NCI-H446 treated with DMSO at 0.1 percent for 48 hours (cell line): Measurements from ENCODE around the gene RELN.
"Not testable (repeated sequence)": the region's sequence is repeated elsewhere in the genome, so short reads cannot be mapped to it uniquely, and the experiment has no call there.

Experiments
- DNase-seq: peaks from one replicate; lab custom pipeline; 2025; lab: John Stamatoyannopoulos, UW

The RELN gene

DNA sequence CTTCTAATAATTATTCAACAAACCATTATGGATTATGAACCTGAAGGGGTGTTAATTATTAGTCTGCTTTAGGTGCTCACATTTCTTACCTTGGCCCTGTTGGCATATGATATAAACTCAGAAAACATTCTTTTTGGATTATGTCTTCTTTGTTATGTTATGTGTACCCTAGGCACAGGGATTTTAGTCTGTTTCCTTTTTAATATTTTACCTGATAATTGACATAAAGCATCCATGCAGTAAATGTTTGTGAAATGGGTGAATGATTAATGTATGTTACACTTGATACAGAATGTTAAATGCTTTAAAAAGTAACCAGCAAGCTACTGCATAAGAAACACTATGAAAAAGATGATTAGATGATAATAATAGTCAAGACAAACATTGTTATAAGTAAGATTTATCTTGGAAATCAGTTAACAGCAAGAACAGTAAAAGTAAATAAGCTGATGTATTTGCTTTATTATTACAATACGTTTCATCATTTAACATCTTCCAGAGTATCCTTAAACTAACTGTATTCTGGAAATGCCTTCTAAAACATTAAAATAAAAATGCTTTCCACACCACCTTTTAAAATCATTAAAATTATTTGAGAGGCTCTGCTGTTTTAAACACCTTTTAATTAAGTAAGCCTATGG lies 204.7 kb downstream of the RELN start:
- DNase-seq, result no peak

DNA sequence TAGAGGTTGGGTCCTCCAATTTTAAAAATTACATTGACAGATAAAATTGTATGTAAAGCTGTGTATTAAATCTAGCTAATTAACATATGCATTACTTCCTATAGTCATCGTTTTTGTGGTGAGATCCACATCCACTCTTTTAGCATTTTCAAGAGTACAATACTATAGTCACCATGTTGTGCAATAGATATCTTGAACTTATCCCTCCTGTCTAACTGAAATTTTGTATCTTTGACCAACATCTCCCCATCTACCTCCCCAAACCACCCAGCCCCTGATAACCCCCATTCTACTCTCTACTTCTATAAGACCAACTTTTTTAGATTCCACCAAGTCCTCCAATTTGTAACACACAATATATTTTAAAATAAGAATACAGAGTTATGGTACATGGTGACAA lies 208.0 kb downstream of the RELN start:
- DNase-seq, result no peak

DNA sequence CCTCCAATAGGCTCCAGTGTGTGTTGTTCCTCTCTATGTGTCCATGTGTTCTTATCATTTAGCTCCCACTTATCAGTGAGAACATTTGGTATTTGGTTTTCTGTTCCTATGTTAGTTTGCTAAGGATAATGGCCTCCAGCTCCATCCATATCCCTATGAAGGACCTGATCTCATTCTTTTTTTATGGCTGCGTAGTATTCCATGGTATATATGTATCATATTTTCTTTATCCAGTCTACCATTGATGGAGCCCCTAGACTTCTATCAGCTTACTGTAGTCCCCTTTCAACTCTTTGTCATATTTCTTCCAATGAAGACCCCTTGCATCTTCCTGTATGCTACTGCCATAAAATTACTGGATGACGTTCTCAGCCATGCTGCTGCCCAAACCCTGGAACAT lies 208.9 kb downstream of the RELN start:
- DNase-seq, result not testable (repeated sequence)

DNA sequence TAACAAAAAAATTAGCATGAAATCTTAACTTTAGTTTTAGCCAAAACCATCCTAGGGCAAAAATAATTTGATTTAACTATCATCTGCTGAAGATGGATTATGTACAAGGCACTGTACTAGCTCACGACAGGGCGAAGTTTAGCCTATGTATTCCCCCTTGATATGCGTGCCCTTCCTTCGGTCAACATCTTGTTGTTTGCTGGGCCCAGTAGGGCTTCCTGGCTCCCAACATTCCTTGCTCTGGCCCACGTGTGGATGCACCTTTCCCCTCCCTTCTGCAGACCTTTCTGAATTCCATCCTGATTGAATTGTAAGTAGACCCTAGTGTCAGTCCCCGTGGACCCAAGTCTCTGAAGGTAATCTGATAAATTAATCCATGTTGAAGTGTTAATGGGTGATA lies 212.0 kb downstream of the RELN start:
- no peak for DNase-seq

DNA sequence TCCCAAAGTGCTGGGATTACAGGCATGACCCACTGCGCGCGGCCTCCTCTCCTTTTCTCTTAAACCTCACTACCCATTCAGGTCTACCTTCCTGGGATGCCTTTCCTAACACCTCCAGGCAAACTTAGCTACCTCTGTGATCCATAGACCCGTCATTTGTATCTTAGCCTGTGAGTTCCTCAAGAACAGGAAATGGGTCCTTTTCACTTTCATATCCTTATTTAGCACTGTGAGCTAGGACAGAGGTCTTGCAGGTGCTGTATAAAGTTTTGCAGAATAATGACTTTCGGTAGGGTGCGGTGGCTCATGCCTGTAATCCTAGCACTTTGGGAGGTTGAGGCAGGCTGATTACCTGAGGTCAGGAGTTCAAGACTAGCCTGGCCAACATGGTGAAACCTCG lies 215.7 kb downstream of the RELN start:
- DNase-seq, result no peak

DNA sequence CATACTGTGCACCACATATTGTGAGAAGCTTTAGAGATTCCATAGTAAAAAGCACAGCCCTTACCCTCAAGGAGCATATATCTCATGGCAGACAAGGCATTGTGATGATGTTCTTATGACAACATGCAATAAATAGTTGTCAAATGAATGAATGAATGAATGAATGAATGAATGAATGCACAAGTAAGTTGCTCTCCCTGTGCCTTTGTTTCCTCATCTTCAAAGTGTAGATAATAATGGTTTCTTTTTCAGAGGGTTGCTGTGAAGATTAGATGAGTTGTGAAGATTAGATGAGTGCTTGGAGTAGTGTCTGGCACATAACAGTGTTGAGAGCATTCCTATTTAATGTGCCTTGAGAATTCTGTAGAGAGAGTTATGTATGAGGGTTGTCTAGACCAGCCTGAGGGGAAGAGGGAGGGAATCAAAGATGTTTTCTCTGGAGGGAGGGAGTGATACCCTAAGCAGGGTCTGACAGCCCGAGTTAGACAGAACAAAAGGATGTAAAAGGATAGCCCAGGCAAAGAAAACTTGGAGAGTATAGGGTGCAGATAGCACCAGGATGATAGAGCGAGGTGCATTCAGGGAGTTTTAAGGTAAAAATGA lies 217.2 kb downstream of the RELN start:
- DNase-seq, result no peak

DNA sequence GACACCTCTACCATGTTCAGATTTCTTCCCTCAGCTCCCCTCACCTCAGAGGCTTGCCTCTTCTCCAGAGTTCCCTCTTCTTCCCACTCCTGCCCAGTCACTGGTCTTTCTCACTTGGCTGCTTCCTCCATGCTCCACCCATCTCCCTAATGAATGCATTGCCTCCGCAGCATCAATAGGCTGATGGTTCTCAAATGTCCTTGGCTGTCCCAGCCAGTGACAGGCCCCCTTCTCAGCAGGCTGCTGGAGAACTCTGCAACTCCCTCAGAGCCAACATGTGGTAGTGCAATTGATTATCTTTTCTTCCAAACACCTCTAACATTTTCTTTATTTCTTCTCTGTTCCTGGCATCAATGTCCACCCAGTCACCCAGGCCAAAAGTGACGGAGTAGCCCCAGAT lies 218.2 kb downstream of the RELN start:
- DNase-seq, result no peak

DNA sequence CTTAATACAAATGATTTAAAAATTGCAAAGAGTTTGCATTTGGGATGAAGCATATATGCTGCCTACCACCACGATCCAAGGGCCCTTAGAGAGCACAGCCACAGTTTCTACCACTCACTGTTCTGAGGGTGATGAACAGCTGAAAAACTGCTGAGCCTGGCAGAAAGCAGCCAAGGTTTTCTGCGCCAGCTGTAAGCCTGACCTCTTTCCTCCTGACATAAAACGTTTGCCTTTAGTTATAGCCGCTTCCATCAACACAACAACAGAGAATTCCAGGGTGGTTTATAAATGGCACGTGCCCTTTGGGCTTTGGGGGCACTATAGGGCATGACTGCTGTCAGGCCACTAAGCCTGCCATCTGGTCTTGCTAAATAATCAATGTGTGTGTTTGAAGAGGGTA lies 222.8 kb downstream of the RELN start:
- DNase-seq, result peak; percentile 13

DNA sequence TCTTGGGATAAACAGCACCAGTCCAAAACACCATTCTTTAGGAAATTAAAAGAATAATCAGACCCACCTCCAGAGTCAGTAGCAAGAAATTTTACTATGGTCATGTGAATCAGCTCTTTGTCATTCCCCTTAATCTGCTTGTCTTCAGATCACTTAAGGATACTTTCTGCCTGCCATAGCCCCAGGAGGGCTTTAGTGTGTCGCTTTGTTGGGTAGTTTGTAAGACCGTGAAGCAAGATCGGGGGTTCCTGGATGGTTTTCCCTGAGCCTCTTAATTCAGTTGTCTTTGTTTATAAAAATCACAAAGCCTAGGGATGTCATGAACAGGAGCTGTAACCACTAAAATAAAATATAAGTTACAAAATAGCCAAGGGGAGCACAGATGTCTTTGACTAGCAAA lies 223.6 kb downstream of the RELN start:
- no peak for DNase-seq

DNA sequence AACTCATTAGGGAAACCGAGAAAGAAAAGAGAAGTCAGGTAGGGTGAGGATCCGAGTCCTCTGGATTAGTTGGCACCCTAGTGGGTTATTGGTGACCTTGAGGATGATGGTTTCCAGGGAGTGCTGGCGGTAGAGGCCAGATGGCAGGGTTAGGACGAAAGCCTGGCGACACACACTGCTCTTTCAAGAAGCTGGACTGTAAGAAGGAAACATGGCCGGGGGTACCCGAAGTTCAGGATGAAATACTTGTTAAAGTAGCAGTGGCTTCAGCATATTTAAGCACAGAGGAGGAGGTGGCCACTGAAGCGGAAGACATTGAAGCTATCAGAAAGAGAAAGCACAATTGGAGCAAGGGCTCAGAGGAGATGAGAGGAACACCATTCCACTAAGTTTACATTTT lies 224.6 kb downstream of the RELN start:
- DNase-seq, result no peak

DNA sequence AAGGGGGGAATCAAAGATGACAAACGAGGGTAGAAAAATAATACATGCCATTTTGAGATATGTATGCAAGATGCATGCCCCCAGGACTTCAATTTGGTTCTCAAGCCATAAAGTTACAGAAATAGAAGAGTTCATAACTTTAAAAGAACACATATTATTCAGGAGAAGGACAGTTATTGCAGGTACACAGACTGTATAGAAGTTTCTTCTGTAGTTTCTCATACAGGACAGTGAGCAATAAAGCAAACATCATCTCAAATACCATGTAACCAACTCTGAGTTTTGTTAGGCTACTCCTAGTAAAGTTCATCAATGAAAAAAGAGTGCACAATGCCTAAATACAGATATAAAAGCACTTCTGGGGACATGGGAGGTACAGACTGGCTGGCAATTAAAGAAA lies 226.6 kb downstream of the RELN start:
- DNase-seq, result no peak

DNA sequence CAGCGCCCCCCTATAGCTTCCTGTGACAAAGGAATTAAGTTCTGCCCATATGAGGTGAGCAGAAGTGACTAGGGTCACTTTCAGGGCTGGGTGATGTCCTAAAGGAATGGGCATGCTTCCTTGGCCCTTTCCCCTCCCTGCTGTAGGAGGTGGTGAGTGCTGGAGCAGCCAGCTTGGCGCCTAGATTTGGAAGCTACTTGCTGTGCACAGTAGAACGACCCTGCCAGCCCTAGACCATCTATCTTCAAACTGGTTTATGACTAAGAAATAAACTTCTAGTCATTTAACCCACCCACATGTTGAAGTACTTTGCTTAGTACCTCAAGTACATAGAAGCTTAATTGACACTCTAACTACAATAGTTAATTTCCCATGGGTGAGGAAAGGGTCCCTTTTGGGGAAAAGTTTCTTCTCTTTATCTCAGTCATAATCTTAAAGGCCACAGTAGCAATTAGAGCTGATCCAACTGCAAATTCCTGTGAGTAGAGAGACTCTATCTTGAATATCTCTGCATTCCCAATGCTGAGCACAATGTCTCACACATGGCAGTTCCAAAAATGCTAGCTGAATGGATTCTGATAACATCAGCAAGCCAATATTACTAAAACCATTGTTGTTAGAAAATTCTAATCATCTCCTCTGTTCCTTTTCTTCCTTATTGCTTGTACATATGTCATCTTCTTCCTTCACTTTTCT lies 227.2 kb downstream of the RELN start:
- DNase-seq, result no peak

DNA sequence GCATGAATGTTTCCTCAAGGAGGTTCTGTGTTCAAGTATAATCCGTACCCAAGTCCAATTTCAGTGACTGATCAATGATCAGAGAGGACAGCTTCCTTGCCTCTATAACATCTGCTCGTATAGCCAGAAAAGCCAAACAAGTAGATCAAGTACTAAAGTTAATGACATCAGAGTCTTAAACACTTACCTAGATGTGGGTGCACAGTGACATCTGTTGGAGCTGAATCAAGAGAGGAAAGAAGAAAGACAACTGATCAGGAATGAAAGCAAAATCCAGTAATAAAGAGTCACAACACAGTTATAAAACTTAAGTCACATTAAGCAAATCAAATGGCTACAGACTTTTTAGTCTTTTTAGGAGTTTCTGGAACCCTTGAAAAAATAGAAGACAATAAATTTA lies 236.5 kb downstream of the RELN start:
- DNase-seq, result peak; percentile 33

DNA sequence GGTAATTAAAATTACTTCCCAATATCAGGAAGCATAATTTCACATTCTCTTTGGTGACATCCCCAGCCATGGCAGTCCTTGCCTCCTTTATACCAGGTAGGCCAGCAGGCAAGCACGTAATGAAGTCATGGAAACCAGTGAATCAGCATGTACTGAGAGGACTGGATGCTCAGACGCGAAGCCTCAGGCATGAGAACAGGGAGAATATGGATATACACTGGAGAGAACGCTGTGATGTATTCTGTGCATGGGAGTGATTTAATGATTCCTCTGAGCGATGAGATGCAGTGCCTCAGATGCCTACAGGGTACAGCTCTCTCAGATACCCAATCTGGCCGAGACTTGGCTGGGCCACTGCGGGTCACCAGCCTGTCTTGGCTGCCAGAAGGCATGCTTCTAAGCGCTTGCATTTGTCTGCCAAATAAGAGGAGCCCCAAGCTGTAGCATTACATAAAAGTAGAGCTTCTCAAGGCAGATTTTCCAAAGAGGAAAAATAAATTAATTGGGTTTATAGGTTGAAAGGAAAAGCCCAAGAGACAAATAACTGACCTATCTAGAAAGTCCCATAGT lies 238.1 kb downstream of the RELN start:
- peak; percentile 10 for DNase-seq

DNA sequence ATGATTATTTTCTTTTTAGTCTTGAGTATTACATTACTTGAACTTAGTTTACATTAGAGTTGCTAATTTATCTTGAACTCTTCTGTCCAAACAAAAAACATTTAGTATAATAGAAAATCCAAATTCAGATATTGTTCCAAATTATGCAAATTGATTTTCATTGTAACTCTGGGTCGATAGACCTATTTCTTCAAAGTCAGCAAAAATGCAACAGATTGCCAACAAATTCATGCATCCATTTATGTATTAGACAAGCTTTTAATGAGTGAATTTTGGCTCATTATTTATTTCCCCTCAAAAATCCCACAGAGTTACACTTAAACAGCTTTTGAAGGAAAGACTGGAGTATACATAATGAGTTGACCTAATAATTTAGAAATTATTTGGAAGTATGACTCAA lies 240.8 kb downstream of the RELN start:
- no peak for DNase-seq

DNA sequence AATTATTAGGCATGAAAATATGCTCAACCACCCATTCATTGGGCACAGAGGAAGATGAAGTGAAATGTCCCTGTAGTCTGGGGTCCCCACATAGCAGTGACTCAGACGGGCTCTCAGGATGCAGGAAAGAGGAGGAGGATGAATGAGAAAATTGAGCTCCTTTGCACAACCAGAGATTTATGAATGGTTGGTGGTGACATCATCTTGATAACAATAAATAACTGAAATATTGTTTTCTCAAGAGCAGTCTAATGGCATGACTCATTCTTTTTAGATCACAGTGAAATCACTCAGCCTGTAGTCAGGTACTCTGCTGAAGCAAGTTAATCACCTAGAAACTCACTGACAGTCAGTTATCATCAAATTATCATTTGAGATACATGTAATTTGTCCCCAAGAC lies 254.1 kb downstream of the RELN start:
- DNase-seq, result no peak

DNA sequence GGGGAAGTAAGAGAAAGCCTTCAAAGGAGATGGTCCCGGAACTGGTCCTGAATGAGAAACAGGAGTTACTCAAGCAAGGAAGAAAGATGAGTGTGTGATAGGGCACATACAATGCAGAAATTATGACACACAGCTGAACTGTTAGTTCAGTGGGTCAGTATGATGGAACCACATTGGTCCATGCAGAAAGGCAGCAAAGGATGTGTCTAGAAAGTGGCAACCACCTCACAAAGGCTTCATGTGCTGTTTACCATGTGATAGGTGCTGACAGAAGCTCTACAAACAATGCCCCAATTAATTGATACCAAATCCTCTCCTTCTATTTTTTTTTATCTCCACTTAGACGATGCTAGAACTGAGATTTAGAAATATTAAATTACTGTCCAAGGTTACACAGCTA lies 258.3 kb downstream of the RELN start:
- no peak for DNase-seq

DNA sequence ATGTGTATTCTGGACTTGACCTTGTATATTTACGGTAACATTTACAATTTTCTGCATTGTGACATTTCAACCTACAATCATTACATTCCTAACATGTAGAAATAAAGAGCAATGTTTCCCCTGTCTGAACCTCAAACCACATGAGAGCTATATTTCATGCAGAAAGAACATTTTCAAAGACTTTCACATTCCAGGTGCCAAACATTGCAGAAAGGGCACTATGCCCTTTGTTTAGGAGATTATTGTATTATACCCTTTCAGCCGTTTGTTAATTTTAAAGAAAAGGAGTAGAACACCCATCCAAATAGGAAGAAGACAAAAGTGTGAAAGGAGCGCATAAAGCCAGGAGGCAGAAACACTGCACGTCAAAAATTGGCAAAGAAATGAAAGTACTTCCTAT lies 260.4 kb downstream of the RELN start:
- DNase-seq, result no peak

DNA sequence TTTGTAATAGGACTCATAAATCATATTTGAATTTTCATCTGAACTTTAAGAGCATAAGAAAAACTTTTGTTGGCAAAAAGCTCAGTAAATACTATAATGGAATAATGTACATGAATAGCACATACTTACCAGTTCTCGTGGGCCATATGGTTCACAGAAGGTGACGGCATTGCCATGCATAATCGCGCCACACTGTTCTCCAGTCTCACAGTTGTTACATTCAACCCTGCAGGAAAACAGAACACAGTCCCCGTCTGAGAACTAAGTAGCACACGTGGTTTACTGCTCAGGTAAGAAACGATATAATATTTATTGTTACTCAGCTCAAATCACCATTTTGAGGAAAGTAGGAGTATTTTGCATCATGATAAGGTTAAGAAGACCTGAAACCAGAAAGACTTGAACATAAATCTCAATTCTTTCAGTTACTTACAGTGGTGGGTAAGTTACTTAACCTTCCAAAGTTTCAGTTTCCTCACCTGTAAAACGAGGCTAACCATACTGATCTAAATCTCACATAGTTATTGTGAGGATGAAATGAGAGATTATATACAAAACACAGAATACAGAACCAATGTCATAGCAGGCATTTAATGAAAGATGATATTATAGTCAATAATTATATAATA lies 261.4 kb downstream of the RELN start:
- no peak for DNase-seq

DNA sequence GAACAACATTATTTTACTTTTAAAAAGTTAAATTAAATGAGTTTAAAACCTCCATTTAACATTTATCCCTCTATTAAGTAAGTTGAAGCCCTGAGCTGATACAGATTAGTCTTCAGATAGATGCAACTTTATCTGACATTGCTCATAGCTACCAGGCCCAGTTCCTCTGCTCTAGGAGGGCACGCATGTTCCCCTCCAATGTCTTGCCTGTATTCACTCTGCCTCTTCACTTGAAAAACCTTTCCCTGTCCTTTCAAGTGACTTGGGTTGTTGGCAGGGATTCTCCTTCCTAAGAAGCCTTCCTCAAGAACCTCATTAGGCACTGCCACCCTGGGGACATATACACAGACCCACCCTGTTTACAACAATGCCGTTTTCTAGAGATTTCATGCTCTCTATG lies 270.4 kb downstream of the RELN start:
- no peak for DNase-seq

DNA sequence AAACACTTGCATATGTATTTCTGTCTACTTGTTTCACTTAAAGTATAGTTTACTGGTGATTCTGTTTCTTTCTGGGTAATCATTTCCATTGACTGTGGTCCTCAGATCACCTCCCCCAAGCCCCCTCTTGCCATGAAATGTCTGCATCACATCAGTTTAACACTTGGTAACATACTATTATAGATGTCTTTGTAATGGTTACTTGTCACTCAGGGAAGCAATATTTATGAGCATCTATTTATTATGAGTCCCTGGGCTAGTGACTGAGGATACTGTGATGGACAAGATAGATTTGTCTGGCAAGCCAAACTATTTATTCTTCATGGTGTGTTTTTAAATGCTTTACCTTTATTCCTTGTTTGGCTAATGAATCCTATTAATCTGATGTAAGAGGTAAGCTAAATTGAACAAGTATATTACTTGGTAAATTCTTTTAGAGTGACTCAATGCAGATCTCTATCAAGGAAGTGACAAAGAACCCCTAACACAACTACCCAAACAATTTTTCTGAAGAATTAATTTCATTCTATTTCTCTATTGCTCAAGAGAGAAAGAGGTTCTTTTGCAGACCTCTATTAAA lies 270.9 kb downstream of the RELN start:
- no peak for DNase-seq

DNA sequence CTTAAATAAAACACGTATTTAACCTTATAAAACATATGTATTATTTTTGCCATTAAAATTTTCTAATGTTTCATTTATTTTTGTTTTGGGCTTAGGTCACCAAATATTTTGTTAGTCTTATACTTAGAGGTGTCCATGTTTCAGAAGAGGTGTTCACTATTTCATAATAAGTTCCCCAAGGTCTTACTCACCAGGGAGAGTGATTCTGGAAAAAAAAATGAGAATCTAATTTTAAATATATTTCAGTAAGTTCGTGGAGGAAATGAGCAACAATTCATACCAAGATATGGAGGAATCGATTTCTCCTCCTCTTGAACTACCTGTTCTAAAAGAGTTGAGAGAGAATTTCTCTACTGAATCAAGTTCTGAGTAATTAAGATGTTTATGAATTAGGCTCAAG lies 271.9 kb downstream of the RELN start:
- no peak for DNase-seq
